ENCODE measurements around the gene OR52B6.
"Not testable (repeated sequence)": the region's sequence is repeated elsewhere in the genome, so short reads cannot be mapped to it uniquely, and the experiment has no call there.

OR52B6 gene

GRCh38 chr11:5593146-5593545 lies 12.5 kb downstream of the OR52B6 start:
- no peak for DNase-seq (ENCODE audit: low read depth in 1 of 2, low spot score in 1 of 2)

DNA sequence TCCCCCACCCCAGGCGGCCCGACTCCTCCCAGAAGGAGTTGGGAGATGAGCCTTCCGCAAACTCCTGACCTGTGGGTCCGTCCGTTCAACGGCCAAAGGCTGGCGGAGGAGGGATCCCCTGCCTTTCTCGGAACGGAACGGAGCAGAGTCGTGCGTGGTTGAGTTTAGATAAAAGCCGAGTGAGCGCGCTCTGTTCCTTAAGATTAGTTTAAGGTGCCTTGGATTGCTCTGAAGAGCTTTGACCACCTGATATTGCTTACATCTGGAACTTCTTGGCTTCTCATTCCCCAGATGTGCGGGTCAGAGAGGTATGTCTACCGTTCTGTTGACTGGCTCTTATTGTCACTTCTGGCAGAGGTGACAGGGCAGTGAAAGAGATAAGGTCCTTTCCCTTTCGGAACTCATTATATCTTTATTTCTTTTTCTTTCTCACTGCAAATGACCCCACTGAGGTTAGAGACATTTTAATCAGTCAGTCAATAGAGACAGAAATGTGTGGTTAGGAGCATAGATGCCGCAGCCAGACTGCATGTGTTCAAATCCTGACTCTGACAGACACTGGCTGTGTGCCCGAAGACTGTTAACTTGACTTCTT lies 16.0 kb downstream of the OR52B6 start, which contains the start of gene TRIM6:
TSS of gene TRIM6 (plus strand) at position 31 of the 595 bp plus-strand sequence. CDS start at position 292, 261 bp downstream.
- DNase-seq (ENCODE audit: low read depth in 1 of 2, low spot score in 1 of 2): no peak

- no peak for DNase-seq (ENCODE audit: low read depth in 1 of 2, low spot score in 1 of 2)
Measured at GRCh38 chr11:5597953-5598352, 17.3 kb downstream of the OR52B6 start.

DNA sequence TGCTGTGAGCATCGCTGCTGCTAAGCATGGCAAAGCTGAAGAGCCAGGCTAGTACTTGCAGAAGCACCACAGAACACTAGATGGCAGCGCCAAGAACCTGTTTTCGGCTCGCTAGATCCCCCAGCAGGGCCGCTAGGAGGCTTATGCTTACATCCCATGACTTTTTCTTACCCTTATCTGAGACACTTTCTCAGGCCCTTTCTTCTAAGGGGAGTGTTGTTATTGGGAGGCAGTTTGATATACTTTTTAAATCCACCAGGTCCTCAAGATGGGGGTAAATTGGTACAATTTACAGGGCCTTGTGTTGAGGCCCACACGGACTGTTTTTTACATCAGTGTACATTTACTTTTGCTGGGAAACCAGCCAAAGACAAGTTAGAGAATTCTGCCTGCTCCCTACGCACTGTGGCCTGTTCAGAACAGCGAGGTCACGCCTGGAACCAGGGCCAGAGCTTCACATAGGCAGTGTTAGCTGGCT lies 19.7 kb downstream of the OR52B6 start:
- DNase-seq (ENCODE audit: low read depth in 1 of 2, low spot score in 1 of 2): peak; percentile 12 to 31

DNA sequence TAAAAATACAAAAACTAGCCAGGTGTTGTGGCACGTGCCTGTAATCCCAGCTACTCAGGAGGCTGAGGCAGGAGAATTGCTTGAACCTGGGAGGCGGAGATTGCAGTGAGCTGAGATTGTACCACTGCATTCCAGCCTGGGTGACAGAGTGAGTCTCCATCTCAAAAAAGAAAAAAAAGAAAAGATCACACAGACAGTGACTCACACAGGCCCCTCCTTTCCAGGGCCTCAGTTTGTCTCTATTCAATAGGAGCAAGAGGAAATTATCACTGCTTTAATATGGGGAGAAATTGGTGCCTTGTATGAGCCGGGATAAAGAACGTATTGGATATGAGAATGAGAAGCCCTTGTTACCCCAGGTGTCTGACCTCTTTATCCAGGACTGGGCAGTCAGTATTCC lies 22.1 kb downstream of the OR52B6 start:
- DNase-seq (ENCODE audit: low read depth in 1 of 2, low spot score in 1 of 2): not testable (repeated sequence)

DNA sequence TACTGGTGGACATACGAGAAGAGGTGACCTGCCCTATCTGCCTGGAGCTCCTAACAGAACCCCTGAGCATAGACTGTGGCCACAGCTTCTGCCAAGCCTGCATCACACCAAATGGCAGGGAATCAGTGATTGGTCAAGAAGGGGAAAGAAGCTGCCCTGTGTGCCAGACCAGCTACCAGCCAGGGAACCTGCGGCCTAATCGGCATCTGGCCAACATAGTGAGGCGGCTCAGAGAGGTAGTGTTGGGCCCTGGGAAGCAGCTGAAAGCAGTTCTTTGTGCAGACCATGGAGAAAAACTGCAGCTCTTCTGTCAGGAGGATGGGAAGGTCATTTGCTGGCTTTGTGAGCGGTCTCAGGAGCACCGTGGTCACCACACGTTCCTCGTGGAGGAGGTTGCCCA lies 22.6 kb downstream of the OR52B6 start:
- DNase-seq (ENCODE audit: low read depth in 1 of 2, low spot score in 1 of 2): no peak

GRCh38 chr11:5604896-5605295 lies 24.2 kb downstream of the OR52B6 start:
- no peak for DNase-seq (ENCODE audit: low read depth in 1 of 2, low spot score in 1 of 2)

DNA sequence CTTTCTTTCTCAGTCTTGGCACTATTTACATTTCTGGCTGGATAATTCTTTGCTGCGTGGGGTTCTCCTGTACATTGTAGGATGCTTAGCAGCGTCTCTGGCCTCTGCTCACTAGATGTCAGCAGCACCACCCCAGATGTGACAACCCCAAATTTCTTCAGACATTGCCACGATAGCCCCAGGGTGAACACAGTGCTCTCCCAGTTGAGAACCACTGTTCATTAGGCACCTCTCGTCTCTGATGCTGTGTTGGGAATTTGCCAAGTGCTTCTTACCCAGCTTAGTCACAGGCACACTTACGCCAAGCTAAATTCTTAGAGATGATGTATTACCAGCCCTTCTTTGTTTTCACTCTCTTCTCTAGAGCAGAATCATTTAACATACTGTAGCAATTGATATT lies 25.2 kb downstream of the OR52B6 start:
- no peak for DNase-seq (ENCODE audit: low read depth in 1 of 2, low spot score in 1 of 2)

DNA sequence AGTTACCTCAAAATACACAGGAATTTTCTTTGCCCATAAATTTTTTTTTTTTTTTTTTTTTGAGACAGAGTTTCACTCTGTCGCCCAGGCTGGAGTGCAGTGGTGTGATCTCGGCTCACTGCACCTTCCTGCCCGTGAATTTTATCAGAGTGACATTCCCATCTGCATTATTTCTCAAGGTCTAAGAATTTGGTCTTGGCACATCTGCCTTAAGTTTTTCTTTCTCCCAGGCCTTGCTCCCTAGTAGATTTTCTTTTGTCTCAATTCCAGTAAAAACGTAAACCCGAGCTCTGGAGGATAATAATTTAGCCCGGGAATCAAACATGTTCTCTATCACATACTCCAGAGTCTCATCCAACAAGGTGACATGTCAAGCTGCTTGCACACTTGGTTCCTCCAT lies 28.1 kb downstream of the OR52B6 start:
- DNase-seq (ENCODE audit: low read depth in 1 of 2, low spot score in 1 of 2): no peak

DNA sequence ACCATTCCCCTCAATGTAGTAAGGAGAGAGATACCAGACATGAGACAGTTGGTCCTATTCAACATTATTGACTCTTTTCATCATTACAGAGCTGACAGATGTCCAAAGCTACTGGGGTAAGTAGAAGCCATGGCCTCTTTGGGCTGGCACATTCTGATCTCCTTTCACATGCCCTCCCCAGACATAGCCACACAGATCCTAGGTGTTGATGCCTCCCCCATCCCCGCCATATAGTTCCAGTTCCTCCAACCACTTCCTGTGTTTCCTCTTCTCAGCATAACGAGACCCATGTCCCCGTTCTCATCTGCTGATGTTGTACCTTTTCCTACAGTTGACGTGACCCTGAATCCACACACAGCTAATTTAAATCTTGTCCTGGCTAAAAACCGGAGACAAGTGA lies 29.8 kb downstream of the OR52B6 start:
- DNase-seq (ENCODE audit: low read depth in 1 of 2, low spot score in 1 of 2): no peak

GRCh38 chr11:5611627-5612026 lies 30.9 kb downstream of the OR52B6 start:
- no peak for DNase-seq (ENCODE audit: low read depth in 1 of 2, low spot score in 1 of 2)

GRCh38 chr11:5618807-5619206 lies 38.1 kb downstream of the OR52B6 start:
- DNase-seq (ENCODE audit: low read depth in 1 of 2, low spot score in 1 of 2): no peak

GRCh38 chr11:5620651-5621521 lies 40.2 kb downstream of the OR52B6 start:
- DNase-seq (ENCODE audit: low read depth in 1 of 2, low spot score in 1 of 2): no peak

GRCh38 chr11:5621580-5621979 lies 40.9 kb downstream of the OR52B6 start:
- no peak for DNase-seq (ENCODE audit: low read depth in 1 of 2, low spot score in 1 of 2)

GRCh38 chr11:5622802-5623201 lies 42.1 kb downstream of the OR52B6 start:
- no peak for DNase-seq (ENCODE audit: low read depth in 1 of 2, low spot score in 1 of 2)

GRCh38 chr11:5624489-5625279 lies 44.0 kb downstream of the OR52B6 start, which contains the start of gene TRIM34:
Gene TRIM34, plus strand, starts transcription at chr11:5625001. Its CDS starts 7,331 bp downstream, at chr11:5632332.
- DNase-seq (ENCODE audit: low read depth in 1 of 2, low spot score in 1 of 2): peak in 1 of 2 donors; percentile 26

GRCh38 chr11:5625281-5625680 lies 44.6 kb downstream of the OR52B6 start:
- DNase-seq (ENCODE audit: low read depth in 1 of 2, low spot score in 1 of 2): no peak

GRCh38 chr11:5626196-5626595 lies 45.5 kb downstream of the OR52B6 start:
- DNase-seq (ENCODE audit: low read depth in 1 of 2, low spot score in 1 of 2): no peak

DNA sequence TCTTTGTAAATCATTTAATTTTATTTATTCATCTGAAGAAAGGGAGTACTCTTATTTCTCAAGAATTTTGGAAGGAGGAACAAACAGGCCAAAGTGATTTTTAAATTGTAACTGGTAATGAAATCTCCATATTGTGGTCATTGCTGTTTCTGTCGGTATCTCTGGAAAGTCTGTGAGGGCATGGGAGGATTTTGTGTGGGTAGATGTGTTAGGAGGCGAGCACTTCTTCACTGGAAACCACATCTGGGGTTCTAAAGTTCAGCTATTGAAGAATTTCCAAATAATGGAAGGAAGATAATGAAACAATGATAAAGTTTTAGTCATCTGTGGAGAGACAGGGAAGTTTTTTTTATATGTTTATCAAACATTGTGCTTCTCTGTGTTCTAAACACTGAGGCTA lies 50.7 kb downstream of the OR52B6 start:
- no peak for DNase-seq (ENCODE audit: low read depth in 1 of 2, low spot score in 1 of 2)
